NCI-H1417 (cell line): ENCODE measurements around the gene MPP2.

Experiments used
- DNase-seq, 3 experiments: peaks; one replicate each; lab custom pipeline; 2025; lab: John Stamatoyannopoulos, UW

MPP2 gene

DNA sequence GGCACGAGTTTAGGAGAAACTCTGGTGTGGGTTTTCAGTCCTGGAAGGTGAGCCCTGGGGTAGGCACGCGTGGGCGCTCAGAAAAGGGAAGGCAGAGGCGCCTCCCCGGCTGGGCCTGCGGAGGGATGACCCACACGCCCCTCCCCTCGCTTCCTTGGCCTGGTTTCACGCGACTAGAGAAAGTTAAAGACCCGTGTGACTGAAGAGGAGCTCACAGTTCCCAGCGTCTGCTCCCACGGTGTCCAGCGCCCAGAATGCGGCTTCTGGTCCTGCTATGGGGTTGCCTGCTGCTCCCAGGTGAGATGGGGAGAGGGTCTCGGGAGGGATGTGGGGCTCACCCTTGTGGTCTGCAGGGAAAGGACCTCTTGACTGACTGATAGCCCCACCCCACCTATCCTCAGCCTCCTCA lies 60.4 kb downstream of the MPP2 start, which contains the start of gene CD300LG:
TSS of gene CD300LG (plus strand) at position 214 of the 409 bp plus-strand sequence. CDS start at position 255, 41 bp downstream.
- no peak for DNase-seq

DNA sequence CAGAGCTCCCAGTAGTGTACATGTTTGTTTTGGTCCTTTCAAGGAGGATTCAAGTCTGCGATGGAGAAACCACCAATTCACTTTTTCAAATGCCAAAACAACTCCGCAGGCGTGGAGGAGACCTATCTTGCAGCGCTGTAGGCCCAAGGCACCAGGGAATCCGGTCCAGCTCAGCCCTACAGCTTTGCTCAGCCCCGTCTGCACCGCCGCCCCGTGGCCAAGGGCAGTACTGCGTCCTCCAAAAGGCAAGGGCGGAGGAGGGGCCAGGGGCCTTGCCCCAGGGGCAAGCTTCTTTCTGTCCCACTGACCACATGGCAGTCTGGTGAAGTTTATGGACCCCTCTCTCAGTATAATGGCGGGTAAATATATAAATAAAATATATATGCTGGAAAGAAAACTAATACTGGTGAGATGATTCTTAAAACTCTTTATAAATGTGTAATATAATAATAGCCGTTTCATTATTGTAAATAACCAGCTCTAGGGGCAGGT lies 61.1 kb downstream of the MPP2 start:
- DNase-seq: peak; percentile 37 to 67 (median 64)

DNA sequence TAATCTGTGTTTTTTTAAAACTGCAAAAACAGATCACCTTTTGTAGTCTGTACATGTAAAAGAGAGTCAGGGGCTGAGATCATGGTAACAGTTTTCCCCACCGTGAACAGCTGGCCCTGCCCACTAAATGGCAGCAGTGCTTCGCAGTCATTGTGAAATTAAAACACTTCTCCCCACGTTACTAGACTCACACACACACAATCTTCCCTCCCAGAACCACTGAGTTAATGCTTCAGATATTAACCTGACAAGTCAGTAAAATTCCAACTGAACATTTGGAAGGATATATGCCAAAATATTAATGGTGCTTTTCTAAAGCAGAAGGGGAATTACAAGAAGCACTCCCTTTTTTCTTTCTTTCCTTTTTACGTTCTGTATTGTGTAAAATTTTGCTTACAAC lies 61.6 kb downstream of the MPP2 start:
- no peak for DNase-seq

DNA sequence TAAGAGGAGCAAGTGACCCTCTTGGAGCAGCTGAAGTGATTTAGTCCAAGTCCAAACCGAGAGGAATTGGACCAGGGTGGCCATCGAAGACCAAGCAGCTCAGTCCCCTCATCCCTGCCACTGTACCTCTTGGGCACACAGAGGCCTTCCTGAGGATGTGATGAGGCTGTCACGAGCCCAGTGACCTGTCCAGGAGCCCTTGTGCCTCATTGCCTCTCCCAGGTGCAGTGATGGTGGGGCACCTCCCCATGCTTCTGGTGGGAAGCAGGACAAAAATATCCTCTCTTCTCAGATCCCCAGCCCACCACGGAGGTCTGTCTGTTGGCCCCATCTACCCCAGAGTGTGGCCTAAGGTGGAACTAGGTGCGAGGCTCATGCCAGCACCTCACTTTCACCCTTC lies 63.1 kb downstream of the MPP2 start:
- no peak for DNase-seq

DNA sequence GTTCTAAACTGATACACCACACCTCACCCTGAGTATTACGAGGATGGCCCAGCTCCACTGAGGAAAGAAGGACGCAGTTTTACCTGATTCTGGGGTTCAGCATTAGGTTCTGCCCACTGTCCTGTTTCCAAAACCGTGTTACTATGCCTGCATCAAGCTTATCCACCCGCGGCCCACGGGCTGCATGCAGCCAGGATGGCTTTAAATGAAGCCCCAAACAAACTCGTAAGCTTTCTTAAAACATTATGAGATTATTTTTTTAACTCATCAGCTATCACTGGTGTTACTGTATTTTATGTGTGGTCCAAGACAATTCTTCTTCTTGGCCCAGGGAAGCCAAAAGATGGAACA lies 64.4 kb downstream of the MPP2 start:
- DNase-seq: no peak

DNA sequence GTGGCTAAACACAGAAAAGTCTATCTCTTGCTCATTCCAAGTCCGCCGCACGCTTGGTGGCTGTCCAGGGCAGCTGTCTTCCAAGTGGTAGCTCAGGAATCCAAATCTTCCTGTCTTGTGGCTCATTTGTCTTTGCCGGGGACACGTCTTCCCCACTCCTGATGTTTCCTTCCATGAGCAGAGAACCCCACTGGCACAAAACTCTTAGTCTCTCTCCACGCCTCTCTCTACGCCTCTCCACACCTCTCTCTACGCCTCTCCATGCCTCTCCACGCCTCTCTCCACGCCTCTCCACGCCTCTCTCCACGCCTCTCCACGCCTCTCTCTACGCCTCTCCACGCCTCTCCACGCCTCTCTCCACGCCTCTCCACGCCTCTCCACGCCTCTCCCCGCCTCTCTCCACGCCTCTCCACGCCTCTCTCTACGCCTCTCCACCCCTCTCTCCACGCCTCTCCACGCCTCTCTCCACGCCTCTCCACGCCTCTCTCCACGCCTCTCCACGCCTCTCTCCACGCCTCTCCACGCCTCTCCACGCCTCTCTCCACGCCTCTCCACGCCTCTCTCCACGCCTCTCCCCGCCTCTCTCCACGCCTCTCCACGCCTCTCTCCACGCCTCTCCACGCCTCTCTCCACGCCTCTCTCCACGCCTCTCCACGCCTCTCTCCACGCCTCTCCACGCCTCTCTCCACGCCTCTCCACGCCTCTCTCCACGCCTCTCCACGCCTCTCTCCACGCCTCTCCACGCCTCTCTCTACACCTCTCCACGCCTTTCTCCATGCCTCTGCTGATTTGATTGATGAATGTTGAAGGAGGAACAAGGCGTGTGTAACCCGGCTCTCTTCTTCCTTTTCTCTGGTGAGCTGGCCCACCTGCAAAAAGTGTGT lies 65.0 kb downstream of the MPP2 start:
- peak in 1 of 3 experiments; percentile 68 for DNase-seq

DNA sequence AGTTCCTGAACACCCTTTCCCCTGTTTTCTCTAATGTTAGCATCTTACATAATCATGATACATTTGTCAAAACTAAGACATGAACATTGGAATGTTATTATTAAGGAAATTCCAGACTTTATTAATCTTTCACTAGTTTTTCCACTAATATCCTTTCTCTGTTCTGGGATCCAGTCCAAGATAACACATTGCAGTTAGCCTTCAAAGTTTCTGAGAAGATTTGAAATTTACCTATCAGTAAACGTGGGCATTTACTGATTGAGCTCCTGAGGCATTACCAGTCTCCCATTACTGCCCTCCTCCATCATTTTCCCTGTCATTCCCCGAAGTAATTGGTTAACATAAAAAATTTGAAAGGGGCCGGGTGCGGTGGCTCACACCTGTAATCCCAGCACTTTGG lies 66.1 kb downstream of the MPP2 start:
- no peak for DNase-seq

DNA sequence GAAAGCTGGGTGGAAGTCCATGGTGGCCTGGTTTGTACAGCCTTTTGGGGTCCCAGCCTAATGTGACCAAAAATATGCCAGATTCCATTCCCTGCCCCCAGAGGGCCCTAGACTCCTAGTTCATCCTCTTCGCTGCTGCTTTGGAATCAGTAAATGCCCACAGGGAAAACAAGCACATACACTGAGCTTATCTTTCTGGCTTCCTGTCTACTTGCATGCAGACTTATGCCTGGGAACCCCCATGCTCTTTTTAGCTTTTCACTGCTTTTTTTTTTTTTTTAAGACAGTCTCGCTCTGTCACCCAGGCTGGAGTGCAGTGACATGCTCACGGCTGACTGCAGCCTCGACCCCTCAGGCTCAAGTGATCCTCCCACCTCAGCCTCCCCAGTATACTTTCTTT lies 66.5 kb downstream of the MPP2 start:
- DNase-seq: peak in 1 of 3 experiments; percentile 19

DNA sequence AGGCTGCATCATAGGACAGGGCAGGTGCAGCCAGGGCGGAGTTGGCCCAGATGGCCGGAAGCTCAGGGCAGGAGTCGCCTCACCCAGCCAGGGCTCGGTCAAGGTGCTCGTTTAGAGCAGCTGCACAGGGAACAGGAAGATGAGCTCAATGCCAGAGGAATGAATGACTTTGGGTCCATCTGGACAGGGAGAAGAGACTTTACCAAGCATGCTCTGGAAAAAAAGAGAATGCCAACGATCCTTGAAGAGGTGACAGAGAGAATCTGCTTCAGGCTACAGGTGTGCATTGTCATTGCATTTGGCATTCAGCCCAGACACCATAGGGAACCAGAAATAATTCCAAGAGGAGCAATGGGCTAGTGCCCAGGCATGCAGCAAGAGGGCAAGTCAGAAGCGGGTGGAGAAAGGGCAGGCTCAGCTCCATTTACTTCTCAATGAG lies 67.6 kb downstream of the MPP2 start:
- peak; percentile 91 to 99 (median 95) for DNase-seq

DNA sequence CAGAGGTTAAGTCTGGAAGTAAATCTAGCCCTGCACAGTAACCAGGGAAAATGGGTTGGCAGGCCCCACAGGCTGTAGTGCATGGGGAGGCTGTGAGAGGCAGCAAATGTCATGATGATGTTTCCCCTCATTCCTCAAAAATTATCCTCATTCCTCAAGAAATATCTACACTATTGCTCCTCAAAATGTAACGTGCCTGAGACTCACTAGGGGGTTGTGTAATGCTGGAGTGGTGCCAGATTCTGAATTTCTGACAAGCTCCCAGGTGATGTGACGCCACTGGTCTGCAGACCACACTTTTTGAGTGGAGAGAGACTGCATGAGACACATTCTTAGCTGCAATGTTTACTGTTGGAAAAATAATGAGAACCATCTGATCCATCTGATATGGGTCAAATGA lies 73.2 kb downstream of the MPP2 start:
- DNase-seq: peak in 1 of 3 experiments; percentile 32

DNA sequence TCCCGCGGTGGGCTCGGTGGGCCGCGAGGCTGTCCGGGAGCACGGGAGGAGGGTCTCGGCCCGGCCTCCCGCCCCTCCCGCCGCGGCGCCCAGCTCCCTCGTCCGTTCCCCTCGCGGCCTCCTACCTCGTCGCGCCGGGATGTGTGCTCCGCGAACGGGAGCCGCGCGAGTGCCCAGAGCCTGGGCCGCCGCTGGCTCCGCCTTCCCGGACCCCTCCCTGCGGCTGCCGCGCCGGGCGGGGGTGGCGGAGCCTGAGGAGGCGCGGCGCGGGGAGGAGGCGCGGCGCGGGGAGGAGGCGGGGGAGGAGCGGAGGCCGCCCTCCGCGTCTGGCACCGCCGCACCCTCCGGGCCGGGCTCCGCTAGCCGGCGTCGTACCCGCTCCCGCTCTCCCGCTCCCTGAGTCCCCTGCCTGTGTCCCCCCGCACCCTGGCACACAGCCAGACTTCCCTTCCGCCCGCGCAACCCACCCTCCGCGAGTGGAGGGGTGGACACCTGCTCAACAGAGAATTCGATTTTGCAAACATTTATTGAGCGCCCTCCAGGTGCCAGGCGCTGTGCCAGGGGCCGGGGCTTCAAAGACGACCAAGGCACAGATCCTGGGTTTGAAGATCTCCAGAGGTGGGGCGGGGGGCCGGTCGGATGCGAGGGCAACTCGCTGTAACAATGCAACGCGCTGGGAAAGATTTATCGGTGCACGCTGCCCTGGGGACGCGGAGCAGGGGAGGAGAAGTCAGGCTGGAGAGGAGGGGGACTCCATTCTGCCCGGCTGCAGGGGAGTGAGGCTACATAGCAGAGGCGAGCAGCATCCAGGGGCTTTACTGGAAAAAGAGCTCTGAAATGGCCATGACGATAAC lies 74.1 kb downstream of the MPP2 start, which contains the start of gene MPP3:
TSS of gene MPP3 (minus strand) at position 171 of the 854 bp plus-strand sequence. CDS start 1,240 bp downstream, outside the sequence.
- DNase-seq: peak; percentile 73 to 84 (median 80)

DNA sequence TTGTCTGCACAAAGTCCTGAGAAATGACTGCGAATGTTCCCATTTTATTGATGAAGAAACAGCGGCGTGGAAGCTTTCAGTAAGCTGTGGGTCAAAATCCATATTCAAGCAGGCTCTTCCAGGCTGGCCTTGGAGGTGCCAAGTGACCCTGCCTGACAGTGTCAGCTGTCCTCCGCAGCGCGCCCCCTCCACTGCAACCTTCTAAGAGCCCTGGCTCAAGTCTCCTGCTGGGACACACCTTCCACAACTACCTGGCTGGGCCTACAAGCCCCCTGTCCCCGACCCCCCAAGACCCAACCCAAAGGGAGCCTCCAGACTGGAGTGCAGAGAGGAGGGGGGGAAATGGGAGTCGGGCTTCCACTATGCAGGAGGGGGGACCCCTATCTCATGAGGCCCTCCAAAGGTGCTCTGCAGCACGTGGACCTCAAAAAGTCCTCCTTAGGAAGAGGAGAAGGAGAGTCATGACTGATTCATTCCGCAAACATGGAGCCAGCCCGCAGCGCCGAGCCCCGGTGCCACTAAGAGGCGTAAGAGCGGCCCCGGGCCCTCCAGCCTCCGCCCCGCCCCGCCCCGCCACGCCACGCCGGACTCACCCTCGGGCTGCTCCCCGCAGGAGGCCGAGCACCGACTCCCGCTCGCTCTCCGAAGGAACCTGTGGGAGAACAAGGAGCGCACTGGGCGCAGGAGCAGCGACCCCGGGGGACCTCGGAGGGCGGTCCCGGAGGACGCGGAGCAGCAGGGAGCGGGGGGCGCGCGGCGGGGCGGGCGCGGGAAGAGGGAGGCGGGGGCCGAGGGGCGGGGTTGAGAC lies 75.0 kb downstream of the MPP2 start:
- DNase-seq: peak in 1 of 3 experiments; percentile 75

DNA sequence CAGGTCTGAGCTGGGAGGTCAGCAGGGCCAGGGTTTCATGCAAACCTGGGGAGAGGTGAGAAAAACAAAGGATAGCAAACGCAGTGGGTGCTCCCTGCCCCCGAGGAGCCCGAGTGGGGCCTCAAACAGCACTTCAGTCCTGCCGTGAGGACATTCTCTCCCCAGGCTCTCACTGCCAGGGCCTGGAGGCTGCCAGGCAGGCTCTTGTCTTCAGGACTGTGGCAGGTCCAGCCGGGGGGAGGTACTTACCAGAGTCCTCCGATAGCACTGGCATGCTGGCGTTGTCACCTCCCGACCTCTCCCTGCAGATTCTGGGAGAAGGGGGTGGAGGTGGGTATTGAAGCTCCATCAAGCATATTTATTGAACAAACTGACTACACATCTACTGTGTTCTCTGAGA lies 75.7 kb downstream of the MPP2 start:
- no peak for DNase-seq

DNA sequence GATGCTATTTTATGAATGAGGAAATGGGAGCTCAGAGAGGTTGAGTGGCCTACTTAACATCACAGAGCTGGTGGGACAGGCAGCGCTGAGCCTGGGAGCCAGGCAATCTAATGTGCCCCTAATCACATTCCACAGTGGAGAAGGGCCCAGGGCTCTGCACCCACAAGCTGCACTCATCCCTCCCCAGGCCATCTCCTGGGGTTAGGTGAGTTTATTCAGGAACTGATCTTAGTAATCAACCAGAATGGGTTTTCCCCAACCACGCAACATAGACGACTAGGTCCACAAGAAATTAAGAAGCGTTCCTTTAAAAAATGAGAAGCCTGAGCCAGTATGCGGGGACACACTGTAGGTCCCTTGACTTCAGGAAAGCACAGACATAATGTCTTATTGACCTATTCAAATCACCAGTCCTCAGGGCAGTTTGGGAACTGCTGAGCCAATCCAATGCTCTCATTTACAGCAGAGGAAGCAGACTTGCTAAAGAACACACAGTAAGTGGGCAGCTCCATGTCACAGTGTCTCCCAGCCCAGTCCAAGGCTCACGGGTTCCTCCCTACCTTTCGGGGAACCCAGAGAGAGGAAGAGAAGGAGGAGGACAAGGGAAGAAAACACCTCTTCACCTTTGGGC lies 76.7 kb downstream of the MPP2 start:
- DNase-seq: no peak

DNA sequence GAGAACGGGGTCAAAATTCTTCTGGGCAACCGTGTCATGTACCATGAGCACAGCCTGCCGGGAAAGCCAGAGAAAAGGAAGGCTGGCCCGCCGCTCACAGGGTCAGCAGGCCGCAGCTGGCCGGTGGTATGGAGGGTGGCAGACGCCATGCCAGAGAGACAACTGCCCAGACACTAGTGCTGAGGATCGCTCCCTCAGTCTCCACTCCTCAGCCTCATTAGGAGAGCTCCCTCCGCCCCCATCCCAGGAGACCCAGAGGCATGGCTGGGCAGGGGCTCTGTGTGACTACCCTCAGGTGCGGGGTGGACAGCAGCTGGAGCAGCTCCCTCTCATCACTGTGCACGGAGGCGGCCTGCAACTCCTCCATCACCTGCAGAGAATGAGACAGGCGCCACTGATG lies 77.6 kb downstream of the MPP2 start:
- no peak for DNase-seq

DNA sequence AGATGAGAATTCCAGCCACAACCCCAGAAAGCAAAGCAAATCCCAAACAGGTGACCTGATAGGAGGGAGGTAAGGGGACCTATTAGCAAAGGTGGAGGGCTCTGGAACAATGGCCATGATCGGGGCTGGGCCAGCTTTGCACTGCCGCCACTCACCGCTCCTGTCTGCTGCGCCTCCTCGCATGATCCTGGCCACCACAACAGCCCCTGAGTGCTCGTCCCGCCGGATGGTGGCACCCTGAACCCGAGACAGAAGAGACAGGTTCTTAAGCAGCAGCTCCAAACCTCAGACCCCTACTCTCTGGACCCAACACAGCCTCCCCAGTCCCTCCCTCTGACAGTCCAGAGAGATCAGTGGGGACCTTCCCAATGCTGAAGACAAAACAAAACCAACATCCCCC lies 79.7 kb downstream of the MPP2 start:
- DNase-seq: no peak

DNA sequence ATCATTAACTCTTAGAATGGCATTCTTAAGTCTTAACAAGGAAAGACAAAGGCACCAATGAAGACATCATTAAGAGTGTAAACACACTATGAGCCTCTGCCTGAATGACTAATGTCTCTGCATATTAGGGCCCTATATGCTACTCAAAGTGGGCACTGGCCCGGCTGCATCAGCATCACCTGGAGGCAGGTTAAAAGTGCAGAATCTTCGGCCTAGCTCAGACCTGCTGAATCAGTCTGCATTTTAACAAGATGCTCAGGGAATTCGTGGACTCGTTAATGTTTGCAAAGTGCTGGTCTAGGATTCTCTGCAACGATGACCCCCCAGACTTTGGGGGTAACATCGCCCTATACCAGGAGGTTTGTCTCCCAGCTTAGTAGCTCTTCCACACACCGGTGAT lies 81.1 kb downstream of the MPP2 start:
- no peak for DNase-seq

DNA sequence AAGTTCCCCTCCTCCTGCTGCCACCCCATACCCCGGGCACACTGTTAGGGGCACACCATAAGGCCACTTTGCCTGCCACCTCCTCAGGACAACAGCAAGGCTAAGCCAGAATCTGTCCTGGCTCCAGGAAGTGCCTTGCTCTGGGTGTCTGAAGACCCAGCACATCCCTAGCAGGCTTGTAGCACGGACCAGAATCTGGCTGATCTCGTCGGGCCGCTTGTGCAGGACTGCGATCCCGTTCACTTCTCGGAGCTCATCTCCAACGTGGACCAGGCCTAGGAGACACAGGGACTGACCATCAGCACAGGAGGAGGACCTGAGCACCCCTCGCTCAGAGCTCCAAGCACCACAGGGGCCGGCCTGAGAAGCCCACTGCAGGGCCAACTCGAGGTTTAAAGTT lies 81.8 kb downstream of the MPP2 start:
- DNase-seq: no peak
